Right atrium auricular region (tissue), 2 donors: ENCODE measurements around the gene TMCC3. TPM values are rescaled to one million over a fixed set of nuclear protein-coding genes. Genes with fewer than 3 reads are reported as not detected.

Experiments used
- DNase-seq: peaks from one replicate; pipeline ENCODE4 v3.0.0-alpha.2; 2019; ENCODE audit warnings: low spot score
- H3K27ac ChIP-seq, 2 donors: fragments of 200-600 bp; sonication (generic); 1 replicate in 1 of 2; 2 replicates in 1 of 2; pipeline ENCODE4 v1.5.1; 2016 to 2019
- H3K27me3 ChIP-seq, 2 donors: fragments of 200-600 bp; sonication (generic); one replicate each; pipeline versions ENCODE4 v1.5.1 to v1.6.0; 2017 to 2019
- H3K36me3 ChIP-seq: fragments of 200-600 bp; sonication (generic); one replicate; pipeline ENCODE4 v1.5.1; 2016
- H3K4me1 ChIP-seq, 2 donors: fragments of 200-600 bp; sonication (generic); one replicate each; pipeline versions ENCODE4 v1.5.1 to v1.6.0; 2017 to 2019
- H3K4me3 ChIP-seq, 2 donors: fragments of 200-600 bp; sonication (generic); 1 replicate in 1 of 2; 2 replicates in 1 of 2; pipeline ENCODE4 v1.5.1; 2017 to 2019; ENCODE audit warnings: mild to moderate bottlenecking in 1 of 2, moderate library complexity in 1 of 2
- H3K9me3 ChIP-seq, 2 donors: fragments of 200-600 bp; sonication (generic); one replicate each; pipeline ENCODE4 v1.5.1; 2019
- total RNA-seq, 2 donors: library from RNA; depleted of rRNA; stranded (reverse); fragments of >200 nt; gene quantifications; one replicate each; pipeline ENCODE4 v1.1.0, GENCODE V29; 2016
- TF ChIP-seq, protein P1 (sequence below), 2 donors: fragments of 200-600 bp; sonication (generic); IDR thresholded peaks; one replicate each; pipeline ENCODE4 v1.5.1; 2019; ENCODE audit warnings: antibody characterized with exemption in 2 of 2

The TMCC3 gene
- total RNA-seq, 2 donors from 2014 or later: 4.4 to 4.7 TPM

GRCh38 chr12:94538318-94538717, 112.0 kb downstream of the TMCC3 start:
- Histone ChIP-seq H3K27ac (no peak overlapping the region), H3K4me3 (no peak overlapping the region)
- TF ChIP-seq, protein P1, sequence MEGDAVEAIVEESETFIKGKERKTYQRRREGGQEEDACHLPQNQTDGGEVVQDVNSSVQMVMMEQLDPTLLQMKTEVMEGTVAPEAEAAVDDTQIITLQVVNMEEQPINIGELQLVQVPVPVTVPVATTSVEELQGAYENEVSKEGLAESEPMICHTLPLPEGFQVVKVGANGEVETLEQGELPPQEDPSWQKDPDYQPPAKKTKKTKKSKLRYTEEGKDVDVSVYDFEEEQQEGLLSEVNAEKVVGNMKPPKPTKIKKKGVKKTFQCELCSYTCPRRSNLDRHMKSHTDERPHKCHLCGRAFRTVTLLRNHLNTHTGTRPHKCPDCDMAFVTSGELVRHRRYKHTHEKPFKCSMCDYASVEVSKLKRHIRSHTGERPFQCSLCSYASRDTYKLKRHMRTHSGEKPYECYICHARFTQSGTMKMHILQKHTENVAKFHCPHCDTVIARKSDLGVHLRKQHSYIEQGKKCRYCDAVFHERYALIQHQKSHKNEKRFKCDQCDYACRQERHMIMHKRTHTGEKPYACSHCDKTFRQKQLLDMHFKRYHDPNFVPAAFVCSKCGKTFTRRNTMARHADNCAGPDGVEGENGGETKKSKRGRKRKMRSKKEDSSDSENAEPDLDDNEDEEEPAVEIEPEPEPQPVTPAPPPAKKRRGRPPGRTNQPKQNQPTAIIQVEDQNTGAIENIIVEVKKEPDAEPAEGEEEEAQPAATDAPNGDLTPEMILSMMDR (IDR thresholded peaks at IDR 0.05): no peak

GRCh38 chr12:94536040-94536965, 114.1 kb downstream of the TMCC3 start:
- no peaks in the 10 kb centered on the region for H3K9me3 ChIP-seq
- DNase-seq: no peak
- H3K27me3 ChIP-seq: no peaks in the 10 kb centered on the region
- TF ChIP-seq, protein P1 (IDR thresholded peaks at IDR 0.05): no peak
- H3K27ac ChIP-seq: no peak overlapping the region
- H3K4me1 ChIP-seq: peaks cover 0 to 6% of the 10 kb centered on the region in 2 donors
- no peak overlapping the region for H3K4me3 ChIP-seq
- no peaks in the 10 kb centered on the region for H3K36me3 ChIP-seq

More at GRCh38 chr12:94538318-94538717, 112.0 kb downstream of the TMCC3 start:
- no peak for DNase-seq
- H3K9me3 ChIP-seq: no peaks in the 10 kb centered on the region
- H3K36me3 ChIP-seq: no peaks in the 10 kb centered on the region
- no peaks in the 10 kb centered on the region for H3K27me3 ChIP-seq
- H3K4me1 ChIP-seq: no peaks in the 10 kb centered on the region

DNA sequence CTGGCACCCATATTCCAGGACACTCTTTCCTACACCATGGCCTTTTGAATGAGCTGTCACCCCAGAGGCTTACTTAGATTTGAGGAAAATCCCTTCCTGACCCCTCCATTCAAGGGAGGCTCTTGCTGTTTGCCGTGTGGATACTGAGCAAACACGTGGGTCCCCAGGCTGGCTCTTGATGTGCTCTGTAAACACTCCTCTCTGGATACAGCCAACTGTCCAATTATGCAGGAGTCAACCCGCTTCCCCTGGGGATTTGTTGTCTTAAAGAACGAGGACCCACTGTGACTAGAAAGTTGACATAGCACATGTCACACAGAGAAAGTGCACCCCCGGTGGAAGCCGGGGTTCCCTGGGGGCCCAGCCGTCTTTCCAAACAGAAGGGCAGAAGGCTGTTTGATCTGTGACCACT, 114.8 kb downstream of the TMCC3 start:
- Histone ChIP-seq H3K36me3 (no peaks in the 10 kb centered on the region), H3K9me3 (no peaks in the 10 kb centered on the region), H3K27me3 (no peaks in the 10 kb centered on the region), H3K27ac (no peak overlapping the region), H3K4me3 (no peak overlapping the region), H3K4me1 (peaks cover 0 to 6% of the 10 kb centered on the region in 2 donors)
- TF ChIP-seq, protein P1 (IDR thresholded peaks at IDR 0.05): no peak
- no peak for DNase-seq

DNA sequence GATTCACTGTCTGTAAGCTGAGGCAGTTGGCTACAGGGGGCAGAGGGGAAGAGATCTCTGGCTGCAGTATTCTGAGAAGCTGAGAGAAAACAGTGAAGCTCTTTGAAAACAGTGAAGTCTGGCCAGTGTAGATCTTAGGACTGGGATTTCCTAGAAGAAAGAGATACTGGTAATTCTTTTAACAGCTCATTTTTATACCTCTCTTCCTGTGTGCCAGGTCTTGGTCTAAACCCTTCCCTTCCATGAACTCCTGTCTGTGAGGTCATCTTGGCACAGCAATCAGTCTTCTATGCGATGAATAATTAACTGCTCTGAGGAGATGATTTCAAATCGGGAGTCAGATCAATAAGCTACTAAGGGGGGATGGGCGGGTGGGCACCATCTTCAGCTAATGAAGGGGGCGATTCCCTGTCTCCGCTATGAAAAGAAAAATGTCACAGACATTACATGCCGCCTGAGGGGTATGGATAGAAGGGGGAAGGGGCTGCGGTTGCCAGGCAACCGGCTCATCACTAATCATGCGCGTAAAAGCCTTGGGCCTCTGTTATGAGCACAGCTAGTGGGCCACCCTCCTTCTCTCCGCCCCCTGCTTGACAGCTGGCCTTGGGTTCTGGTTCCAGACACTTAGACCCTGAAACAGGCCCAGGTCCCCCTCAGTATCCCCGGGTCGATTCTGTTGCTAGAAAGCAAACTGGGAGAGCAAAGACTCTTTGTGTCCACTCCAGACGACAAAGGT, 115.4 kb downstream of the TMCC3 start:
- Histone ChIP-seq H3K4me3 (no peak overlapping the region), H3K27me3 (no peaks in the 10 kb centered on the region), H3K4me1 (peaks cover 0 to 6% of the 10 kb centered on the region in 2 donors), H3K27ac (no peak overlapping the region), H3K36me3 (no peaks in the 10 kb centered on the region), H3K9me3 (no peaks in the 10 kb centered on the region)
- TF ChIP-seq, protein P1 (IDR thresholded peaks at IDR 0.05): no peak
- no peak for DNase-seq

DNA sequence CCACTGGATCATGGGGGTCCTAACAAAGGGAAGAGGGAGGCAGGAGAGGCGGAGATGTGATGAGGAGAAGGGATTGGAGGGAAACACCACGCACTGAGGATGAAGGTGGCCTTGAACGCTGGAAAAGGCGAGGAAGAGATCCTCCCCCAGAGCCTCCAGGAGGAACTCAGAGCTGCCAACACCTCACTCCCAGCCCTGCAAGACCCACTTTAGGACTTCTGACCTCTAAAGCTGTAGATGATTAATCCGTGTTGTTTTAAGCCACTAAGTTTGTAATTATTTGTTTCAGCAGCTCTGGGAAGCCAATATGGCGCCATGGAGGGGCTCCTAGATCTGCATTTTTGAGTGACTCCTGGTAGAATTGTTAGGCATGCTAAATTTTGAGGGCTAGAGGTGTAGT, 116.1 kb downstream of the TMCC3 start:
- Histone ChIP-seq H3K27ac (no peak overlapping the region), H3K4me1 (peaks cover 0 to 6% of the 10 kb centered on the region in 2 donors), H3K4me3 (no peak overlapping the region), H3K27me3 (no peaks in the 10 kb centered on the region), H3K36me3 (no peaks in the 10 kb centered on the region), H3K9me3 (no peaks in the 10 kb centered on the region)
- no peak for DNase-seq
- TF ChIP-seq, protein P1 (IDR thresholded peaks at IDR 0.05): no peak
